ENCODE measurements around the gene LIN52.

LIN52 gene

GRCh38 chr14:74084277-74085046 lies at the start of gene LIN52, which contains the start of gene ALDH6A1:
Gene LIN52 (plus strand): TSS chr14:74084956. CDS start chr14:74084975, 19 bp downstream.
Gene ALDH6A1 (minus strand): TSS chr14:74084453. CDS start chr14:74084394, 59 bp downstream.
- in situ Hi-C loops (cut with MboI; ENCODE audit: low sequenced_read_pairs), result no loop called here

- in situ Hi-C loops (cut with MboI; ENCODE audit: low sequenced_read_pairs), result no loop called here
These were observed 49.2 kb upstream of the LIN52 start for GRCh38 chr14:74035556-74035955.

- in situ Hi-C loops (cut with MboI; ENCODE audit: low sequenced_read_pairs), result no loop called here
These were observed 46.5 kb upstream of the LIN52 start for GRCh38 chr14:74038020-74038859.

GRCh38 chr14:74042296-74042695 lies 42.5 kb upstream of the LIN52 start:
- in situ Hi-C loops (cut with MboI; ENCODE audit: low sequenced_read_pairs), result no loop called here

- in situ Hi-C loops (cut with MboI; ENCODE audit: low sequenced_read_pairs), result no loop called here
These were observed 39.2 kb upstream of the LIN52 start for GRCh38 chr14:74045522-74045921.

GRCh38 chr14:74048281-74048680 lies 36.5 kb upstream of the LIN52 start:
- in situ Hi-C loops (cut with MboI; ENCODE audit: low sequenced_read_pairs), result no loop called here

GRCh38 chr14:74049876-74050495 lies 34.8 kb upstream of the LIN52 start:
- in situ Hi-C loops (cut with MboI; ENCODE audit: low sequenced_read_pairs), result no loop called here

GRCh38 chr14:74062809-74063150 lies 22.0 kb upstream of the LIN52 start:
- in situ Hi-C loops (cut with MboI; ENCODE audit: low sequenced_read_pairs), result no loop called here

GRCh38 chr14:74064426-74064825 lies 20.3 kb upstream of the LIN52 start:
- in situ Hi-C loops (cut with MboI; ENCODE audit: low sequenced_read_pairs), result no loop called here

GRCh38 chr14:74064883-74065282 lies 19.9 kb upstream of the LIN52 start:
- in situ Hi-C loops (cut with MboI; ENCODE audit: low sequenced_read_pairs), result no loop called here

GRCh38 chr14:74065746-74066575 lies 18.8 kb upstream of the LIN52 start:
- in situ Hi-C loops (cut with MboI; ENCODE audit: low sequenced_read_pairs), result no loop called here

GRCh38 chr14:74077401-74077800 lies 7.4 kb upstream of the LIN52 start:
- in situ Hi-C loops (cut with MboI; ENCODE audit: low sequenced_read_pairs), result no loop called here

GRCh38 chr14:74080820-74081460 lies 3.8 kb upstream of the LIN52 start:
- in situ Hi-C loops (cut with MboI; ENCODE audit: low sequenced_read_pairs), result no loop called here

GRCh38 chr14:74081491-74081890 lies 3.3 kb upstream of the LIN52 start:
- in situ Hi-C loops (cut with MboI; ENCODE audit: low sequenced_read_pairs), result no loop called here

- in situ Hi-C loops (cut with MboI; ENCODE audit: low sequenced_read_pairs), result no loop called here
These were observed 1.6 kb upstream of the LIN52 start for GRCh38 chr14:74083161-74083560.

- in situ Hi-C loops (cut with MboI; ENCODE audit: low sequenced_read_pairs), result no loop called here
These were observed 926 bp upstream of the LIN52 start for GRCh38 chr14:74083784-74084276.

- in situ Hi-C loops (cut with MboI; ENCODE audit: low sequenced_read_pairs), result no loop called here
These were observed 386 bp downstream of the LIN52 start for GRCh38 chr14:74085047-74085637.

- in situ Hi-C loops (cut with MboI; ENCODE audit: low sequenced_read_pairs), result no loop called here
These were observed 1.1 kb downstream of the LIN52 start for GRCh38 chr14:74085828-74086227.

- in situ Hi-C loops (cut with MboI; ENCODE audit: low sequenced_read_pairs), result no loop called here
These were observed 4.7 kb downstream of the LIN52 start for GRCh38 chr14:74089251-74090020.

Data from hTERT RPE-1 (cell line).